Cerebellar cortex (tissue), 1 donor: ENCODE data around the gene KRT72.

Experiments
- DNase-seq: peaks from one replicate; pipeline ENCODE4 v3.0.0-alpha.2; 2015; ENCODE audit warnings: low spot score

The KRT72 gene

DNA sequence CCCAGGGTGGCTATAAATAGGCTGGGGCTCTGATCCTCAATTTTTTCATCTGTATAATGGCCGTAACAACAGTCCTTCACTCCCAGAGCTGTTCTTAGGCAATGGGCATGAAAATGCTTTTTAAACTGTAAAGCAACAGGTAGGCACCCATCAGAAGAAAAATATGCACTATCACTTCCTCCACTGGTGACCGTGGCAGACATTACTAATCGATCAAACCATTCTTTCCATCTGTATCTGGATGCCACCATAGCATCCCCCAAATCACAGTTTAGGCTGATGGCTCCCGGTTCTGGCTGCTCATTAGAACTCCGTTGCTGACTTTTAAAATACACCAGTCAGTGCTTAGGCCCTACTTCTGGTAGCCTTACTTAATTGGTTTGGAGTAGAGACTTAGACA is 59.6 kb downstream of the KRT72 start:
- DNase-seq: no peak

DNA sequence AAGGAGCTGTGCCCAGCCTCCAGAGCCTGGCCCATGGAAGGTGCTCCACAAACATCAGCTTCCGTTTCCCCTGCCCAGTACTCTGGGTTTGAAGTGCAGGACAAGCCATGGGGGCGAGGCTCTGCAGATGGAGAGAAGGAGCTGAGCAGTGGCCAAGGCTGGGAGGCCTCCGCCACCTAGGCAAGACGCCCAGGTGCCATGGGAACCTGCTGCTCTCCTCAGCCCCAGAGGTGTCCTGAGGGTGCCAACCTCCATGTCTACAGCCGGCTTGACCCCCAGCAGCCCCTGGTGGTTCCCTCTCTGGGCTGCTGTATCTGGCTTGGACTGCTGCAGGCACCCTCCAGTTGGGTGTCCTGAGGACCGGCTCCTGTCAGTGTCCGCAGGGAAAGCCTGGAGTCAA is 60.7 kb downstream of the KRT72 start:
- no peak for DNase-seq

DNA sequence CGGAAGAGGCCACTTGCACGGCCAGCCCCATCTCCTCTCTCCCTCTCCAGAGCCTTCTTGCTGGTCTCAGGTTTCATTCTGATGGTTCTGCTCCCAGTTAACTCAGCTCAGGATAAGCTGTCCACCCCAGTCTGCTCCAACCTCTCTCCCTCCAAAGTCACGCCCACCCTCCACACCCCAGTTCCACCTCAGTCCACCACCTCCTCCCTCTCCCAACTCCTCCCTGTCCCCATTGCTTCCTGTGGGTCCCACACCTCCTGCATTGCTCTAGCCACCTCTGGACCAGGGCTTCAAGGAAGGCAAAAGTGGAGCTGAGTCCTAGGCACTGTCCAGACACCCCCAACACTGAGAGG is 61.5 kb downstream of the KRT72 start:
- DNase-seq: no peak

DNA sequence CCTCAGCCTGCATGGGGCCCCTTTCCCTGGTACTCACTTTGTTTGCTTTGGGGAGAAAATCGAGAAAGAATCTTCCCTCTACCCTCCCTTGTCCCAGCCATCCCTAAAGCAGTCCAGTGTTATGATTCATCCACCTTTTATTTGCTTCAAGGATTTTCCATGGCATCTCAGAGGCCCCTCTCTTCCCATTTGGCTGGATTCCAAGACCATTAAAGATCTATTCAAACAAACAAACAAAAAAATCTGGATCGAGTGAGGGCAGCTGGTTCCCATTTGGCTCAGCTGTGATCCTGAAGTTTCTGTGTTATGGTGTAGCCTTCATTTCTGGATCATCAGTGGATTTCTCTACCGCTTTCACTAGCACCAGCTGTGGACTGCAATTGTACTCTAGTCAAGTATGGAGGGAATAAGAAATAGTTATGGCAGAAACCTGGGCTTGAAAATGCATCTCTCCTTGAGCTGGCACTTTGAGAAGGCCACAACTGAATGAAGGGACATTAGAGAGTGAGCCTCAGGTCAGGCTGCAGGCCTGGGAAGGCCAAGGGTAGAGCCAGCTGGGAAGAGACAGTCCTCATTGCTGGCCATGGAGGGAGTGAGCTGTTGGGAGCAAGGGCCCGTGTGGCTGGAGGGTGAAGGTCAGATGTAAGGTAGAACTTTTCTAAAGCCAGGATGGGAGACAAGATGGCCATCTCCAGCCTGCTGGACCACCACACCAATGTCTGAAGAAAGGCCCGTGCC is 62.0 kb downstream of the KRT72 start:
- no peak for DNase-seq

DNA sequence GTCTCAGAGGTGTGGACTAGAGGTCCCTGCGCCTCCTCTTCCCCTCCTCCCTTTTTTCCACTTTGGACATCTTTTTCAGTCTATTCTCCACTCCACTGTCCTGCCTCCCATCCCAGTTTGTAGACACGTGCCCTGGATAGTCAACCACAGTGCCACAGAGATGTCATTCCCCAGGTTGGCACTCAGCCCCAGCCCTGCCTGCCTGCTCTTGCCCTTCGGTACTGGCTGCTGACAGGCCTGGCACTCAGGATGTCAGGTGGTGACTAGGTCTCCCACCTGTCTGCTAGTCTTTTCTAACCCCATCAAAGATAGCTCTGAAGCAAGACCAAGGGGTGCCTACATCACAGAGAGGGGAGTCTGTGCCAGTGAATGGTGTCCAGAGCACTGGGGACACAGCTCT is 64.2 kb downstream of the KRT72 start:
- no peak for DNase-seq
